ENCODE measurements around the gene SOHLH1. TPM values are rescaled to one million over a fixed set of nuclear protein-coding genes. Genes with fewer than 3 reads are reported as not detected.

Gene SOHLH1
- total RNA-seq, 4 donors from 2014 or later: not detected

DNA sequence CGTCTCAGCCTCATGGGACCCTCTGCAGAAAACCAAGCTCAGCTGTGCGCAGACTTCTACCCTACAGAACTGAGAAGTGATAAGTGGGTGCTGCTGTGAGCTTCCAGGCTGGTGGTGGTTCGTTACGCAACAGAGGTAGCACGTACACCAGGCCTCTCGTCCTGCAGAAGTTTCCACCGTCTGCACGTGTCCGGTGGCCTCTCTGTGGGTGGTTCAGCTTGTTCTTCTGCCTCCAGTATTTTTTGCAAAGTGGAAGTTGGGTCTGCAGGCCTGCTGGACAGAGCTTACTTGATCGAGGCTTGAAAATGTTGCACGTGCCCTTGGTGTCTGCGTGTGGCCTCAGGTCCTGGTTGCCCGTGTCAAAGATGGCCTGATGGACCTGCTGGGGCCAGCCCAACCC lies 30.2 kb upstream of the SOHLH1 start:
- Histone ChIP-seq H3K9me3 (peaks cover 0 to 7% (median 3%) of the 10 kb centered on the region in 3 donors), H3K4me3 (no peak overlapping the region), H3K27me3 (peaks cover 0 to 60% (median 0%) of the 10 kb centered on the region in 4 donors), H3K36me3 (no peaks in the 10 kb centered on the region), H3K27ac (no peak overlapping the region), H3K4me1 (no peaks in the 10 kb centered on the region)
- intact Hi-C loops (cut with DNase I): no loop called here
- no peak for DNase-seq
- WGBS, 2 donors: 75 to 84% methylated on average over 7 to 12 of the region's 13 CpGs
- TF ChIP-seq POLR2A (IDR thresholded peaks at IDR 0.05): no peak
- TF ChIP-seq, protein P1, sequence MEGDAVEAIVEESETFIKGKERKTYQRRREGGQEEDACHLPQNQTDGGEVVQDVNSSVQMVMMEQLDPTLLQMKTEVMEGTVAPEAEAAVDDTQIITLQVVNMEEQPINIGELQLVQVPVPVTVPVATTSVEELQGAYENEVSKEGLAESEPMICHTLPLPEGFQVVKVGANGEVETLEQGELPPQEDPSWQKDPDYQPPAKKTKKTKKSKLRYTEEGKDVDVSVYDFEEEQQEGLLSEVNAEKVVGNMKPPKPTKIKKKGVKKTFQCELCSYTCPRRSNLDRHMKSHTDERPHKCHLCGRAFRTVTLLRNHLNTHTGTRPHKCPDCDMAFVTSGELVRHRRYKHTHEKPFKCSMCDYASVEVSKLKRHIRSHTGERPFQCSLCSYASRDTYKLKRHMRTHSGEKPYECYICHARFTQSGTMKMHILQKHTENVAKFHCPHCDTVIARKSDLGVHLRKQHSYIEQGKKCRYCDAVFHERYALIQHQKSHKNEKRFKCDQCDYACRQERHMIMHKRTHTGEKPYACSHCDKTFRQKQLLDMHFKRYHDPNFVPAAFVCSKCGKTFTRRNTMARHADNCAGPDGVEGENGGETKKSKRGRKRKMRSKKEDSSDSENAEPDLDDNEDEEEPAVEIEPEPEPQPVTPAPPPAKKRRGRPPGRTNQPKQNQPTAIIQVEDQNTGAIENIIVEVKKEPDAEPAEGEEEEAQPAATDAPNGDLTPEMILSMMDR (IDR thresholded peaks at IDR 0.05): no peak

DNA sequence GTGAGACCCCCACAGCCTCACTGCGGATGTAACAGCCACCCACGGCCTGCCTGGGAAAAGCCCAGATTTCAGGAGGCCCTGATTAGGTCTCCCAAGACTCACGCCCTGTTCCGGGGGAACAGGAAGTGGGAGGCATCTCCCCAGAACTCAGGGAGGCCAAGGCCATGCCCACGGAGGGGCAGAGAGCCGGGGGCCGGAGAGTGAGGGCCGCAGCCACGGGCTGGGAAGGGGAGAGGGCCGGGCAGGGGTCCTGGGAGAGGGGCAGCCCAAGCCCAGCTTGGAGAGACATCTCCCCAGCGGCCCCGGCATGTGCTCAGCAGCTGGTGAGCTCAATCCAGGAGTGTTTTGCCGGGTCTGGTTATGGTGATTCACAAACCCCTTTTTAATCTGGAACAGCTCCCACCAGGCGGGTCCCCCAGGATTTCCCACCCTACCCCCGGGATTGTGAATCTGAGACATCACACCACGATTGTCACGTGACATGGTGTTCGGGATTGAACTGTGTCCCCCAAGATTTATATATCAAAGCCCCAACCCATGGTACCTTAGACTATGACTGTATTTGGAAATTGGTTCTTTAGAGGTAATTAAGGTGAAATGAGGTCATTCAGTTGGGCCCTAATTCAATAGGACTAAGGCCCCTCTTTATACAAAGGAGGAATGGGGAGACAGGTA lies 29.3 kb upstream of the SOHLH1 start:
- peaks cover 0 to 7% (median 3%) of the 10 kb centered on the region in 3 donors for H3K9me3 ChIP-seq
- no peak for TF ChIP-seq POLR2A (IDR thresholded peaks at IDR 0.05)
- TF ChIP-seq, protein P1 (IDR thresholded peaks at IDR 0.05): no peak
- no peak overlapping the region for H3K4me3 ChIP-seq
- H3K27me3 ChIP-seq: peaks cover 0 to 56% (median 0%) of the 10 kb centered on the region in 4 donors
- 63 to 66% methylated on average over 6 to 7 of the region's 18 CpGs for WGBS, 2 donors
- intact Hi-C loops (cut with DNase I): no loop called here
- DNase-seq: no peak
- H3K4me1 ChIP-seq: no peaks in the 10 kb centered on the region
- no peaks in the 10 kb centered on the region for H3K36me3 ChIP-seq
- no peak overlapping the region for H3K27ac ChIP-seq

DNA sequence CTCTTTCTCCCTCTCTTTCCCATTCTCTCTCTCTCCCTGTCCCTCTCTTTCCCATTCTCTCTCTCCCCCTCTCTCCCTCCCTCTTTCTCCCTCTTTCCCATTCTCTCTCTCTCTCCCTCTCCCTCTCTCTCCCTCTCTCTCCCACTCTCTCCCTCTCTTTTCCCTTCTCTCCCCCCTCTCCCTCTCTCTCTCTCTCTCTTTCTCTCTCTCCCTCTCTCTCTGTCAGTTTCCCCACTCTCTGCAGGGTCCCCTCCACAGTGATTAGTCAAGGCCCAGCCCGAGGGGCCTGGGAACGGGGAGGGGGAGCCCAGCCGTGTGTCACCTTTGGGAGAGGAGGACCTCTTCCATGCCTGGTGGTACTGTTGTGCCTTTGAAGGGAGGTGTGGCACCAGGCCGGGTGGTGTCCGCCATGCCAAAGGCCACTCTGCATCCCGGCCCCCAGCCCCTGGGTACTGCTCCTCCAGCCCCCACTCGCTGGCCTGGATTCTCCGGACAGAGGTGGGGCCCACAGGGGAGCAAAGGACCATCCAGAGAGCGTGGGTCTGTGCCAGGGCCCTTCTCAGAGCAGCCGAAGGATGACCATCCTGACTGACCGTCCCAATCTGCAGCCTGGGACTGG lies 28.1 kb upstream of the SOHLH1 start:
- Histone ChIP-seq H3K4me1 (no peaks in the 10 kb centered on the region), H3K4me3 (no peak overlapping the region), H3K27me3 (peaks cover 0 to 60% (median 0%) of the 10 kb centered on the region in 4 donors), H3K9me3 (peaks cover 0 to 7% (median 3%) of the 10 kb centered on the region in 3 donors), H3K27ac (no peak overlapping the region), H3K36me3 (no peaks in the 10 kb centered on the region)
- TF ChIP-seq POLR2A (IDR thresholded peaks at IDR 0.05): no peak
- TF ChIP-seq, protein P1 (IDR thresholded peaks at IDR 0.05): no peak
- no peak for DNase-seq
- intact Hi-C loops (cut with DNase I): no loop called here
- 0% methylated on average over 2 of the region's 11 CpGs; no CpG with 5 or more reads in 1 of the 2 donors for WGBS, 2 donors

DNA sequence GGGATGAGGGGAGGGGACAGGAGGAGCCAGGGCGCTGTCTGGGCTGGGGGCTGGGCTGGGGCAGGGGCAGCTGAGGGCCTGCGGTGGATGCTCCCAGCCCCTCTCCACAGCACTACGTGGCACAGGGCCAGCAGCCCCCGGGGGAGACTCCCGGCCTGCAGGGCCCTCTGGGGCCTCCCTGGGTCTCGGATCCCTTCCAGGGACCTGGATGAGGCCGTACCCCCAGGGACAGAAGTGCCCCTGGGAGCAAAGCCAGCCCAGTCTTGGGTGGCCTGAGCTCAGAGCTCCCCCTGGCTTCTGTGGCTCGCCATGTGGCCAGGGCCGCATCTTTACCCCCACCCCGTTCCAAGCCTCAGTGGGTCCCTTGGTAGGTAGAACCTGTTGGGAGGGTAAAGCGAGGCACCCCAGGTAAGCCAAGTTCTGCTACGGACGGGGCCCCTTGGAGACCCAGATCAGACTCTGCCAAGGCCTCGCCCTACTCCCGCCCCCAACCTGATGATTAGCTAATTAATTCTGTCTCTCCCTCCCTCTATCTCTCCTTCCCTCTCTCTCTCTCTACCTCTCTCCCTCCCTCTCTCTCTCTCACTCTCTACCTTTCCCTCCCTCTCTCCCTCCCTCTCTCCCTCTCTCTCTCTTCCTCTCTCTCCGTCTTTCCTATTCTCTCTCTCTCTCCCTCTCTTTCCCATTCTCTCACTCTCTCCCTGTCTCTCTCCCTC lies 27.0 kb upstream of the SOHLH1 start:
- WGBS, 2 donors: 50 to 59% methylated on average over 7 to 9 of the region's 16 CpGs
- TF ChIP-seq, protein P1 (IDR thresholded peaks at IDR 0.05): no peak
- no peak for TF ChIP-seq POLR2A (IDR thresholded peaks at IDR 0.05)
- no peak for DNase-seq
- Histone ChIP-seq H3K27ac (no peak overlapping the region), H3K4me3 (no peak overlapping the region), H3K36me3 (no peaks in the 10 kb centered on the region), H3K4me1 (no peaks in the 10 kb centered on the region), H3K27me3 (peaks cover 0 to 66% (median 0%) of the 10 kb centered on the region in 4 donors), H3K9me3 (peaks cover 0 to 2% (median 0%) of the 10 kb centered on the region in 3 donors)
- intact Hi-C loops (cut with DNase I): no loop called here

All from esophagus squamous epithelium (tissue), 5 donors.